CD4-positive, alpha-beta T cell treated with Interleukin-12 subunit alpha and Interleukin-12 subunit beta, for 1 hour (primary cell): ENCODE data around the gene GNE.
A peak's percentile ranks its signal among the peaks of the same experiment; 100 is the strongest.
"Not testable (repeated sequence)": the region's sequence is repeated elsewhere in the genome, so short reads cannot be mapped to it uniquely, and the experiment has no call there.

Experiments
- DNase-seq: peaks from one replicate; pipeline ENCODE4 v3.0.0-alpha.2; 2020

GNE gene

GRCh38 chr9:36258208-36258995, at the start of gene GNE:
GNE (minus strand) TSS chr9:36258448; CDS start chr9:36249355, 9,093 bp downstream.
- DNase-seq, result peak; percentile 97

DNA sequence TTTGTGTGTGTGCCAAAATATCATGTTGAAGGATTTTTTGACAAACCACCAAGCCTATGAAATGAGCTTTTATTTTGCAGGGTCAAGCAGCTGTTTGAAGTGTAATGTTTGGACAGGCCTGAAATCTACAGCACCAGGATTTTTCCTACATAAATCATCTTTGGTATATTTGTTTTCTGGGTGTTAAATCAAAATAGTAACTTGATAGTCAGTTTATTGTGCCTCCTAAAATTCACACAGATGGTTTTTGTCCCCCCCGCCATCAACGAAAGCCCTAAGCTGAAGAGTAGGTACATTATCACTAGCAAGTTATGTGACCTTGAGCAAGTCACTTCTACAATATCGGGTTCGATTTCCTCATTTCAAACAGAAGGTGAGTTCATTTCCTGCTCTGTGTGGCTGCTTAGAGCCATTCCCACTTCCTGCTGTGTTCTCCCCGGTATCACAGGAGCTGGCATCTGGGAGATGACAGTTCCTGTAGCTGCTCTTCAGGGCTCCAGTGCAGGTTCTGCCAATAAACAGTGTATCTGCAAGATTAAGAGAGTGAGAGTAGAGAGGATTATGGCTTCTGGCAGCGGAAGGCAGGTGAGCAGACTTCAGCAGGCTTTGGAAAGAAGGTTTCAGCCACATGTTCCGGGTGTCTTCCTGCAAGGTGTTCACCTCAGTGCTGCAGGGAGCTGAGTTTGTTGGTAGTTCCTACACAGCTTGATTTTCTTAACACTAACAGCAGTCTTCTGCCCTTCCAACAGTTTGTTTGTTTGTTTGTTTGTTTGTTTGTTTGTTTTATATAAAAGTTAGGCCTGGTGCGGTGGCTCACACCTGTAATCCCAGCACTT, 48.4 kb upstream of the GNE start:
- DNase-seq, result no peak

DNA sequence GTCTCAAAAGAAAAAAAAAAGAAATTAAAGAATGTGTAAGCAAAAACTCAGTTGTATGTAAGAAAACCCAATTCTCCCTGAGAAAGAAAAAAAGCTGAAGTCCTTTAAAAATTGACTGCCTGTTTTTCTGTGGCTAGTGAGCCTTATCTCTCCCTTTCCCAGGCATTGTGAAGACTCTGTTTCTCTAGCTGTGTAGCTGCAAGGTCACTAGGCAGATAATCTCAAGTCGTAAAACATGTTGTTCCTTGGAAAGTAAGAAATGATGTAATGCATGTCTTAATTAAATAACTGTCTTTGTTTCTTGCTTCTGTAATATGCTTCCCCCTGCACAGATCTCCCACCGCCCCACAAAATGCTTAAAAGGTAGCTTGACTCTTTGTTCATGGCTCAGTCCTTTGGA, 46.1 kb upstream of the GNE start:
- not testable (repeated sequence) for DNase-seq

- DNase-seq, result no peak
Observed at GRCh38 chr9:36301227-36301626, 43.0 kb upstream of the GNE start.

DNA sequence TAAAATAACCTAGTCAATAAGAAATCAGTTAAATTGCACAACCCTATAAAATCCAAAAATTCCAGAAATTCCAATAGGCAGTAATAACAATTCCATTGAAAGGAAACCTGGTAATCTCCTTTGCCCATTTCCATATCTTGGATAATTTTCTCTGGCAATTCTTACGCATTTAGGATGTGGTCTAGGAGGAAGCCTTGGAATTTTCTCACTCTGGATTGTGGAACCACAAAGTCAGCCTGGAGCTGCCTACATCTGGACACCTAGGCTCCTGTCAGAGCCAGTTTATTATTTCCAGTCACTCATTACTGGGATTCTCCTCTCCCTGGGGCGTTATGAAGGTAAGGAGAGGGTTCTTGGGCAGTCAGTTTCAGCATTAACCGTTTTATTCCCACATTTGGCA, 40.3 kb upstream of the GNE start:
- no peak for DNase-seq

DNA sequence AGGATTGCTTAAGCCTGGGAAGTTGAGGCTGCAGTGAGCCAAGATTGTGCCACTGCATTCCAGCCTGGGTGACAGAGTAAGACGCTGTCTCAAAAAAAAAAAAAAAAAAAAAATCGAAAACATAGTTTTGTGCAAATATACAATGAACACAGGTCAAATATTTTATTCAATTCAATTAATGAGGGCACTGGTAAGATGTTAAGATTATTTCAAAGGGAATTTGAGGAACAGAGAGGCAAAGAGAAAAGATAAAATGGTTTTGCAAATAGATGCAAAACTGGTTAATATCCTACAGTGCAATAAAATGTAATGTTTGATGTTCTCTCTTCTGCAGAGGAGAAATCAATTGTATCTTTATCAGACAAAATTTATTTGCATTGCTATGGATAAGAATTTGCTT, 39.5 kb upstream of the GNE start:
- no peak for DNase-seq

GRCh38 chr9:36294996-36295395, 36.7 kb upstream of the GNE start:
- DNase-seq, result not testable (repeated sequence)

DNA sequence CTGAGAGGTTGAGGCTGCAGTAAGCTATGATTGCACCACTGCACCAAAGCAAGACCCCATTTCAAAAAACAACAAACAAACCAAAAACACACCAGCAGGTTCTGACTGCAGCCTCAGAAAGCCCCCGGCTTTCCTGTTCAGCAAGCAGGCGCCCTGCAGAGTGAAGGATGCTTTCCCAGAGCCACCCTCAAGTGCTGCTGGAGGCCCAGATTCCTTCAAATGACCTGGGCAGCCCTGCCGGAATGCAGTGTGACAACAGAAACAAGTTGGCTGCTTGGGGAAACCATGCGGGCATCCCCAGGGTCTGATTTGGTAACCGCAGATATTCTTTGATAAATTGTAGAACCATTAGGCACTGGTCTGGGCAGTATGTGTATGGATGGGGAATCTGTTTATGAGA, 35.7 kb upstream of the GNE start:
- DNase-seq, result no peak

DNA sequence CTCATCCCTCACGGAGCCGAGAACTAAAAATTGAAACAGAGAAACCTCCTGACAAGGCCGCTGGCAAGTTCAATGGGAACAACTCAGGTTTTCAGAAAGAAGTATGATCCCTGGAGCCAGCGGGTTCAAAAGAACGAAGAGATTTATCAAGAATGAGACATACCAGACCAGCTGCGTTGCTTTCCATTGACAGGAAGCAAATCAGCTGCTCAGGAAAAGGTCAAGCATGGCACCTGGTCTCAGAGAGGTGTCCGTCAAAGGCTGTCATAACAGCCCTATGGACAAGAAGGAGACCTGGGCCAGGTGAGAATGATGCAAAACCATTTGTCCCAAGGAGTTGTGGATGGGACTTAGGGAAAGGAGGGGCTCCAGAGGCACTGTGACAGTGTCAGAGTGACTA, 34.9 kb upstream of the GNE start:
- no peak for DNase-seq

DNA sequence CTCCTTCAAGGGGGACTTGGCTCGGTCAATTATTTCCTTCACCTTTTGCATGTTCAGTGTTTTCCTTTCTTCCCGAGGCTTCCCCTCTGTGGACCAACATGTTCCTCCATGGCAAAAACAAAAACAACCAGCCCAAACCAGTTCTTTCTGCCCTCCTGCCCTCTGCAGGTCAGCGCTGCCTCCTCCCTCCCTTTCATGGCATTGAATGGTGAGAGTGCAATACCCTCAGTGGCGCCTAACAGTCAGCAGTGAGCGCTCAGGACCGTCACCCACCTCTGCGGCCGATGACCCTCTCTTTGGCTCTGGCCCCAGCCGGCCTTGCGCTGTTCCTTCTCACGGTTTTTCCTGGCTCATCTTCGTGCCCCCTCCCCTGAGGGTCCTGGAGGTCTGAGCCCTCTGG, 34.4 kb upstream of the GNE start:
- DNase-seq, result no peak

DNA sequence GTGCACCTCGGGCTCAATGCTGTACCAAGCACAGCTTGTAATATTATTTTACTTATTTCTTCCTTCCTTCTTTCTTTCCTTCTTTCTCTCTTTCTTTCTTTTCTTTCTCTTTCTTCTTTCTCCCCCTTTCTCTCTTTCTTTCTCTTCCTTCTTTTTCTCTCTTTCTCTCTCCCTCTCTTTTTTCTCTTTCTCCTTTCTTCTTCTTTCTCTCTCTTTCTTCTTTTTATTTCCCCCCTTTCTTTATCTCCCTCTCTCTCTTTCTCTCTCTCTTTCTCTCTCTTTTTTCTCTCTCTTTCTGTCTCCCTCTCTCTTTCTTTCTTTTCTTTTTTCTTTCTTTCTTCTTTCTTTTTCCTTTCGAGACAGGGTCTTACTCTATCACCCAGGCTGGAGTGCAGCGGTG, 32.7 kb upstream of the GNE start:
- DNase-seq, result no peak

- no peak for DNase-seq
Observed at GRCh38 chr9:36289836-36290435, 31.7 kb upstream of the GNE start.

DNA sequence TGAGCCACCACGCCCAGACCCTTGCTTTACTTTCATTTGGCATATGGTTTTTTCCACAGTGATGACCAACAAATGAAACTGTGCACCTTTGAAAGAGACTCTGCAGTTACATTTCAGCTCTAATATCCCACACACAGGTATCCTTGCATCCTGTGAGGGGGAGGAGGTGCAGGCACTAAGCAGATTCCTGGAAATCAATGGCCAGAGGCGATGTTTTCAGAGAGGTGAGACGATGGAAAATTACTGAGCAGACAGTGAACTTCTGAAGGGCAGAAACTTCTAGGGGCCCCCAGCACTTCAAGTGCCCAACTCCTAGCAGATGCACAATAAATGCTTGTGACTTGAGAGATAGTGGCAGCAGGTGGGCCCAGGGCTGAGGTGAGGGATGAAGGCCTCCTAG, 29.8 kb upstream of the GNE start:
- no peak for DNase-seq

DNA sequence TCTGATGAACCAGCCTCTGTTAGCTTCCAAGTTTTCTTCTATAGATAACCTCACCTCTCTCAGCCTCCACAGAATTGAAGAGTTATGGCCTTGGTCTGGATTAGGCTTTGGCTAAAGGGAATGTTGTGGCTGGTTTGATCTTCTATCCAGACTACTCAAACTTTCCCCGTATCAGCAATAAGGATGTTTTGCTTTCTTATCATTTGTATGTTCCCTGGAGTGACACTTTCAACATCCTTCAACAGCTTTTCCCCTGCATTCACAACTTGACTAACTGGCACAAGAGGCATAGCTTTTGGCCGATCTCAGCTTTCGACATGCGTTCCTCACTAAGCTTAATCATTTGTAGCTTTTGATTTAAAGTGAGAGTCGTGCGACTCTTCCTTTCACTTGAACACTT, 28.1 kb upstream of the GNE start:
- DNase-seq, result no peak

DNA sequence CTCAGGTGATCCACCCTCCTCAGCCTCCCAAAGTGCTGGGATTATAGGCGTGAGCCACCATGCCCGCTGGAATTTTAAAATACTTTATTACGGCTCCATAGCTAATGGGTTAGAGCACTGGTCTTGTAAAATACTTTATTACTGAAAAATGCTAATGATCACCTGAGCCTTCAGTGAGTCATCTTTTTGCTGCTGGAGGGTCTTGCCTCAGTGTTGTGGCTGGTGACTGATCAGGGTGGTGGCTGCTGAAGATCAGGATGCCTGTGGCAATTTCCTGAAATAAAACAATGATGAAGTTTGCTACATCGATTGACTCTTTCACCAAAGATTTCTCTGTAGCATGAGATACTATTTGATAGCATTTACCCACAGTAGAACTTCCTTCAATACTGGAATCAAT, 26.0 kb upstream of the GNE start:
- no peak for DNase-seq

GRCh38 chr9:36282275-36282674, 24.0 kb upstream of the GNE start:
- DNase-seq, result no peak

- DNase-seq, result no peak
Observed at GRCh38 chr9:36280989-36281388, 22.7 kb upstream of the GNE start.

- no peak for DNase-seq
Observed at GRCh38 chr9:36278243-36278642, 20.0 kb upstream of the GNE start.

- DNase-seq, result no peak
Observed at GRCh38 chr9:36276781-36277181, 18.5 kb upstream of the GNE start.

GRCh38 chr9:36276254-36276653, 18.0 kb upstream of the GNE start:
- DNase-seq, result no peak

DNA sequence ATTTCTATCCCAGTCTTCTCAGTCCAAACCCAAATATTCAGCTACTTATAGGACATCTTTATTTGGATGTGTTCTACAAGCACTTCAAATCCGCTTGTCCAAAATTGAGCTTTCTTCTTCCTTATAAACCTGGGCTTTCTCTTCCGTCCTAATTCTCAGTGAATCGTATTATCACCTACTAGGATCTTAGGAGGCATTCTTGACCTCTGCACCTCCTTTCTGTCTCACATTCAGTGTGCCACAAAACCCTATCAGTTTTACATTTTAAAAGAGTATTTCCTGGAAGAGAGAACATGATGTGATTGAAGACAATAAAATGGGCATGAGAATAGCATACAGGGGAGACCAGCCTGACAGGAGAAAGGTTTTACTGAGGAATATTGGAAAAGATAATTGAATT, 16.8 kb upstream of the GNE start:
- no peak for DNase-seq

DNA sequence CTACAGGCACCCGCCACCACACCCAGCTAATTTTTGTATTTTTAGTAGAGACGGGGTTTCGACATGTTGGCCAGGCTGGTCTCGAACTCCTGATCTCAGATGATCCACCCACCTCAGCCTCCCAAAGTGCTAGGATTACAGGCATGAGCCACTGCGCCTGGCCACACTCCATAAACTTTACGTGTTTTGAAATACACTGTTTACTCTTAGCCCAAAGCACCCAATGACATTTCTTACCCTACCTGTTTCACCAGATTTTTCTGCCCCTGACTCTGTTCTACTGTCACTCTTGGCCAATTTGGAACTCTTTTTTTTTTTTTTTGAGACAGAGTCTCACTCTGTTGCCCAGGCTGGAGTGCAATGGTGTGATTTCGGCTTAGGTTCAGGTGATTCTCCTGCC, 15.1 kb upstream of the GNE start:
- not testable (repeated sequence) for DNase-seq

DNA sequence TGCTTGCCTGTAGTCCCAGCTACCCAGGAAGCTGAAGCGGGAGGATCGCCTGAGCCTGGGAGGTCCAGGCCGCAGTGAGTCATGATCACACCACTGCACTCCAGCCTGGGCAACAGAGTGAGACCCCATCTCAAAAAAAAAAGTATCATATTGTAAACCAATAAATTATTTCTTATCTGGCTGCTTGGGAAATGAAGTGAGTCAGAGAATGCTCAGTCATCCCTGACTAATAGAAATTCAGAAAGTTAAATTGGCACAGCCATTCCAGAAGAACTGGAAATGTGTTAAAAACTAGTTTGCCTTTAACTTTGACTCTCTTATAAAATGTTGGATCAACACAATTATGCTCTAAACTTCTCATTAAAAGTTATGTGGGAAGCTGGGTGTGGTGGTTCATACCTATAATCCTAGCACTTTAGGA, 9.8 kb upstream of the GNE start:
- no peak for DNase-seq

DNA sequence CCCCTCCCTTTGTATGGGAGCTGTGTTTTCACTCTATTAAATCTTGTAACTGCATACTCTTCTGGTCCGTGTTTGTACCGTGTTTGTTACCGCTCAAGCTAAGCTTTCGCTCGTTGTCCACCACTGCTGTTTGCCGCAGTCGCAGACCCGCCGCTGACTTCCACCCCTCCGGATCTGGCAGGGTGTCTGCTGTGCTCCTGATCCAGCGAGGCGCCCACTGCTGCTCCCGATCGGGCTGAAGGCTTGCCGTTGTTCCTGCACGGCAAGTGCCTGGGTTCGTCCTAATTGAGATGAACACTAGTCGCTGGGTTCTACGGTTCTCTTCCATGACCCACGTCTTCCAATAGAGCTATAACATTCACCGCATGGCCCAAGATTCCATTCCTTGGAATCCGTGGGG, 6.6 kb upstream of the GNE start:
- no peak for DNase-seq
